ENCODE results near the gene FUT2. TPM values are rescaled to one million over a fixed set of nuclear protein-coding genes. Genes with fewer than 3 reads are reported as not detected.

The FUT2 gene
- total RNA-seq, 1 donor from 2014 or later: 2.4 TPM

GRCh38 chr19:48719263-48720171 lies 23.7 kb downstream of the FUT2 start, which contains the start of gene MAMSTR:
Gene MAMSTR (minus strand): TSS chr19:48719725. CDS start chr19:48719031, 694 bp downstream.
- peak within 1 kb of the TSS; percentile 95 for H3K4me3 Mint-ChIP-seq (ENCODE audit: low read depth)
- no peak for TF ChIP-seq CTCF (IDR thresholded peaks at IDR 0.05; ENCODE audit: unreplicated experiment)
- DNase-seq (ENCODE audit: low spot score, unreplicated experiment): no peak
- H3K9me3 Mint-ChIP-seq (ENCODE audit: low read depth): no peaks in the 10 kb centered on the region
- H3K4me1 Mint-ChIP-seq (ENCODE audit: low read depth): peaks cover 16% of the 10 kb centered on the region
- H3K27ac Mint-ChIP-seq: peak within 1 kb of the TSS; percentile 65
- no peaks in the 10 kb centered on the region for H3K27me3 Mint-ChIP-seq
- H3K36me3 Mint-ChIP-seq (ENCODE audit: insufficient read depth): no peaks in the 10 kb centered on the region

- Mint-ChIP-seq H3K9me3 (ENCODE audit: low read depth) (no peaks in the 10 kb centered on the region), H3K27ac (peak overlapping the region; percentile 37), H3K36me3 (ENCODE audit: insufficient read depth) (no peaks in the 10 kb centered on the region), H3K4me3 (ENCODE audit: low read depth) (peak overlapping the region; percentile 95), H3K27me3 (no peaks in the 10 kb centered on the region), H3K4me1 (ENCODE audit: low read depth) (peaks cover 12% of the 10 kb centered on the region)
- no peak for TF ChIP-seq CTCF (IDR thresholded peaks at IDR 0.05; ENCODE audit: unreplicated experiment)
- DNase-seq (ENCODE audit: low spot score, unreplicated experiment): no peak
Measured at GRCh38 chr19:48720251-48720612, 24.5 kb downstream of the FUT2 start.

- Mint-ChIP-seq H3K4me3 (ENCODE audit: low read depth) (peak overlapping the region; percentile 95), H3K27ac (peak overlapping the region; percentile 96), H3K27me3 (no peaks in the 10 kb centered on the region), H3K36me3 (ENCODE audit: insufficient read depth) (no peaks in the 10 kb centered on the region), H3K4me1 (ENCODE audit: low read depth) (peaks cover 12% of the 10 kb centered on the region), H3K9me3 (ENCODE audit: low read depth) (no peaks in the 10 kb centered on the region)
- peak; percentile 91 for DNase-seq (ENCODE audit: low spot score, unreplicated experiment)
- TF ChIP-seq CTCF (IDR thresholded peaks at IDR 0.05; ENCODE audit: unreplicated experiment): no peak
Measured at GRCh38 chr19:48720613-48721296, 25.0 kb downstream of the FUT2 start.

GRCh38 chr19:48722196-48722708 lies 26.5 kb downstream of the FUT2 start:
- Mint-ChIP-seq H3K27me3 (no peaks in the 10 kb centered on the region), H3K4me3 (ENCODE audit: low read depth) (no peak overlapping the region), H3K36me3 (ENCODE audit: insufficient read depth) (no peaks in the 10 kb centered on the region), H3K4me1 (ENCODE audit: low read depth) (peaks cover 7% of the 10 kb centered on the region), H3K27ac (no peak overlapping the region), H3K9me3 (ENCODE audit: low read depth) (peaks cover 4% of the 10 kb centered on the region)
- no peak for TF ChIP-seq CTCF (IDR thresholded peaks at IDR 0.05; ENCODE audit: unreplicated experiment)
- no peak for DNase-seq (ENCODE audit: low spot score, unreplicated experiment)
